Adipocyte (in vitro differentiated cells): ENCODE measurements around the gene NPIPB8.
"Not testable (repeated sequence)": the region's sequence is repeated elsewhere in the genome, so short reads cannot be mapped to it uniquely, and the experiment has no call there.

Source experiments
- DNase-seq: peaks from one replicate; pipeline ENCODE4 v3.0.0-alpha.2; 2015; ENCODE audit warnings: low read depth
- H3K27me3 ChIP-seq: replicated peaks from 2 replicates; pipeline ENCODE4 v1.7.0; 2013; ENCODE audit warnings: mild to moderate bottlenecking, low read length, moderate library complexity; ENCODE audit not compliant: control insufficient read depth, insufficient read depth
- H3K36me3 ChIP-seq: 2 replicates; pipeline ENCODE4 v1.7.0; 2013; ENCODE audit warnings: low read length, mild to moderate bottlenecking, moderate library complexity; ENCODE audit not compliant: control insufficient read depth, insufficient read depth, severe bottlenecking
- H3K4me1 ChIP-seq: 2 replicates; pipeline ENCODE4 v1.7.0; 2013; ENCODE audit warnings: mild to moderate bottlenecking, low read length, moderate library complexity; ENCODE audit not compliant: control insufficient read depth, insufficient read depth
- H3K4me3 ChIP-seq: 2 replicates; pipeline ENCODE4 v1.7.0; 2013; ENCODE audit warnings: mild to moderate bottlenecking, low read length, moderate library complexity
- H3K9ac ChIP-seq: 2 replicates; pipeline ENCODE4 v1.7.0; 2013; ENCODE audit warnings: mild to moderate bottlenecking, low read length, moderate library complexity
- H3K9me3 ChIP-seq: 2 replicates; pipeline ENCODE4 v1.7.0; 2013; ENCODE audit warnings: mild to moderate bottlenecking, low read length, moderate library complexity; ENCODE audit not compliant: control insufficient read depth

NPIPB8 gene

GRCh38 chr16:28616636-28617035 is 21.2 kb upstream of the NPIPB8 start:
- Histone ChIP-seq H3K9me3 (no peaks in the 10 kb centered on the region), H3K36me3 (no peaks in the 10 kb centered on the region), H3K4me3 (no peak overlapping the region), H3K27me3 (no peaks in the 10 kb centered on the region), H3K4me1 (peaks cover 7% of the 10 kb centered on the region), H3K9ac (no peak overlapping the region)
- no peak for DNase-seq

- Histone ChIP-seq H3K27me3 (no peaks in the 10 kb centered on the region), H3K4me3 (no peak overlapping the region), H3K9ac (no peak overlapping the region), H3K4me1 (peaks cover 7% of the 10 kb centered on the region), H3K36me3 (no peaks in the 10 kb centered on the region), H3K9me3 (no peaks in the 10 kb centered on the region)
- DNase-seq = no peak
Observed at GRCh38 chr16:28617874-28618273, 20.0 kb upstream of the NPIPB8 start.

- not testable (repeated sequence) for H3K36me3 ChIP-seq, H3K9ac ChIP-seq, H3K4me3 ChIP-seq, H3K9me3 ChIP-seq, H3K27me3 ChIP-seq, H3K4me1 ChIP-seq, DNase-seq
Observed at GRCh38 chr16:28620316-28620715, 17.5 kb upstream of the NPIPB8 start.

GRCh38 chr16:28621481-28622155 is 16.2 kb upstream of the NPIPB8 start:
- Histone ChIP-seq H3K4me3 (no peak overlapping the region), H3K36me3 (no peaks in the 10 kb centered on the region), H3K27me3 (peaks cover 4% of the 10 kb centered on the region), H3K9ac (no peak overlapping the region), H3K9me3 (no peaks in the 10 kb centered on the region), H3K4me1 (peaks cover 7% of the 10 kb centered on the region)
- no peak for DNase-seq

- H3K4me1 ChIP-seq, H3K27me3 ChIP-seq, DNase-seq, H3K9me3 ChIP-seq, H3K9ac ChIP-seq, H3K4me3 ChIP-seq, H3K36me3 ChIP-seq: not testable (repeated sequence)
Observed at GRCh38 chr16:28622532-28623171, 15.2 kb upstream of the NPIPB8 start.

- no peak for DNase-seq
- H3K4me1 ChIP-seq = no peaks in the 10 kb centered on the region
- peak overlapping the region; percentile 34 for H3K9ac ChIP-seq
- peak overlapping the region; percentile 65 for H3K4me3 ChIP-seq
- peaks cover 4% of the 10 kb centered on the region for H3K27me3 ChIP-seq
- no peaks in the 10 kb centered on the region for H3K36me3 ChIP-seq
- no peaks in the 10 kb centered on the region for H3K9me3 ChIP-seq
Observed at GRCh38 chr16:28623172-28623711, 14.6 kb upstream of the NPIPB8 start.

GRCh38 chr16:28630905-28631304 is 7.0 kb upstream of the NPIPB8 start:
- not testable (repeated sequence) for H3K27me3 ChIP-seq, H3K9me3 ChIP-seq, H3K4me3 ChIP-seq, H3K9ac ChIP-seq, H3K36me3 ChIP-seq, H3K4me1 ChIP-seq, DNase-seq

- H3K27me3 ChIP-seq, H3K36me3 ChIP-seq, H3K4me3 ChIP-seq, H3K4me1 ChIP-seq, H3K9me3 ChIP-seq, H3K9ac ChIP-seq: not testable (repeated sequence)
- DNase-seq = peak; percentile 36
Observed at GRCh38 chr16:28636093-28636823, 1.6 kb upstream of the NPIPB8 start.

GRCh38 chr16:28638359-28638758 is 494 bp downstream of the NPIPB8 start:
- not testable (repeated sequence) for H3K9ac ChIP-seq, H3K9me3 ChIP-seq, H3K27me3 ChIP-seq, DNase-seq, H3K36me3 ChIP-seq, H3K4me3 ChIP-seq, H3K4me1 ChIP-seq

- not testable (repeated sequence) for H3K36me3 ChIP-seq, H3K9ac ChIP-seq, H3K4me3 ChIP-seq, H3K27me3 ChIP-seq, H3K9me3 ChIP-seq, DNase-seq, H3K4me1 ChIP-seq
Observed at GRCh38 chr16:28639959-28640358, 2.1 kb downstream of the NPIPB8 start.

GRCh38 chr16:28666264-28666663 is 28.4 kb downstream of the NPIPB8 start:
- not testable (repeated sequence) for DNase-seq, H3K4me3 ChIP-seq, H3K4me1 ChIP-seq, H3K9ac ChIP-seq, H3K9me3 ChIP-seq, H3K27me3 ChIP-seq, H3K36me3 ChIP-seq
